Measurements from ENCODE around the gene SIX2.

The SIX2 gene

GRCh38 chr2:45000921-45001868 lies 8.1 kb downstream of the SIX2 start:
- no peak for DNase-seq

DNA sequence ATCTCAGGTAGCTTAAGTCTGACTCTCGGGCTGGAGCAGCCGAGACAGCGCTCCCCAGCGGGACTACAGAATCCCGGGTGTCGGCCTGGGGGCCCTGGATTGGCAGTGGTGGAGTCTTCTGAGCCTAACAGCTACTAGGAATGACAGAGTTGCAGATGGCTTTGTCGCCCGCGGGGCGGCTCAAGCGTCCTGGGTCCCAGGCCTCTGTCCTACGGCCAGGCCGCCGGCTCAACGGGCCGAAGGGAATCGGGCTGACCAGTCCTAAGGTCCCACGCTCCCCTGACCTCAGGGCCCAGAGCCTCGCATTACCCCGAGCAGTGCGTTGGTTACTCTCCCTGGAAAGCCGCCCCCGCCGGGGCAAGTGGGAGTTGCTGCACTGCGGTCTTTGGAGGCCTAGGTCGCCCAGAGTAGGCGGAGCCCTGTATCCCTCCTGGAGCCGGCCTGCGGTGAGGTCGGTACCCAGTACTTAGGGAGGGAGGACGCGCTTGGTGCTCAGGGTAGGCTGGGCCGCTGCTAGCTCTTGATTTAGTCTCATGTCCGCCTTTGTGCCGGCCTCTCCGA lies 8.8 kb downstream of the SIX2 start:
- DNase-seq = no peak

GRCh38 chr2:44999540-44999939 lies 9.7 kb downstream of the SIX2 start:
- no peak for DNase-seq

DNA sequence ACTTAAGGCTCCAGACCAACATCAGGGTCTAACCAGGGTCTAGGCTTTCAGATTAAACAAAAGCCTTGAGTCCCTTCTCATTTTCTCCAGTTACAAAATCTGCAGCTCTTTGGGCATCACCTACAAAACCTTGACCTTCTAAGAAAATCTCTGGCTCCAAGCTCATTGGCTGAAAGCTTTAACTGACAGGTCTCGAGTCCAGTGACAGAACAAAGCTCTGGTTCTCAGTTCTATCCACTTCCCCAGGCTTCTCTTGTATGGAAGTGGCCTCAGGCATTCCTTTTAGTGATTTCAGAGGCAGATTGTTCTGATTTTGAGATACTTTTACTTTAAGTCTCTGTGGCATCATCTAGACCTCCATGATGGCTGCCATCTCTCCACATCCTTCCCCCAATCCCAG lies 11.3 kb downstream of the SIX2 start:
- DNase-seq = no peak

DNA sequence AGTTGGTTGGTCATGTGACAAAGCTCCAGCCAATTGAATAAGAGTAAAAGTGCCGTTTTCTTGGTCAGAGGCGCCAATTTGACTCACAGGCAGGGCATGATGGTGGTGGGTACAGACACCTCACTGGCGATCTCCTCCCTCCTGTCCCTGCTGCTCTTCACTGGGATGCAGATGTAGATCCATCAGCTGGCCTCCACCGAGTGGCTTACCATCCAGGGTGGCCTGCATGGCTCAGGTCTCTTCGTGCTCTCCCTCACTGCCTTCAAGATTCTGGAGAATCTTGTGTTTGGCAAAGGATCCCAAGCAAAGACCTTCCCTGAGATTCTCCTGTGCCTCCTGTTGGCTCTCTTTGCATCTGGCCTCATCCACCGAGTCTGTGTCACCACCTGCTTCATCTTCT lies 12.9 kb downstream of the SIX2 start:
- DNase-seq = no peak

- DNase-seq = no peak
These were observed 14.9 kb downstream of the SIX2 start for GRCh38 chr2:44994377-44994776.

DNA sequence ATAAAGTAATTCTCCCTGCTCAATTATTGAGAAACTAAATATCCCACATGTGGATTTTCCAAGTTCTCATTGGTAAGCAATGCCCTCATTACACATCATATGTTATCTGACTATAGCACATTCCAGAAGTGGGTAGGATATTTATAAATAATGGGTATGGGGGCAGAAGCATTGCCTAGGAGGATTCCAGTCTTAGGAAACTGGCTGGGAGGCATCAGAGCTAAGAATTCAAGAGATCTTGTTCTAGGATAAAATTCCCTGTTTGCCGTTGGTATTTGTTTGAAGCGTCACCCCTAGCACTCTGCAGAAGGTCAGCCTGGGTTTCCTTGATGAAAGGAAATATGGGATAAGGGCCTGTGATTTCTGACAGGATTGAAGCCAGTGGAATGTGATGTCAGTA lies 20.1 kb downstream of the SIX2 start:
- no peak for DNase-seq

GRCh38 chr2:44983836-44984604 lies 25.2 kb downstream of the SIX2 start:
- DNase-seq = no peak

- DNase-seq = peak; percentile 57
These were observed 27.5 kb downstream of the SIX2 start for GRCh38 chr2:44981714-44982108.

DNA sequence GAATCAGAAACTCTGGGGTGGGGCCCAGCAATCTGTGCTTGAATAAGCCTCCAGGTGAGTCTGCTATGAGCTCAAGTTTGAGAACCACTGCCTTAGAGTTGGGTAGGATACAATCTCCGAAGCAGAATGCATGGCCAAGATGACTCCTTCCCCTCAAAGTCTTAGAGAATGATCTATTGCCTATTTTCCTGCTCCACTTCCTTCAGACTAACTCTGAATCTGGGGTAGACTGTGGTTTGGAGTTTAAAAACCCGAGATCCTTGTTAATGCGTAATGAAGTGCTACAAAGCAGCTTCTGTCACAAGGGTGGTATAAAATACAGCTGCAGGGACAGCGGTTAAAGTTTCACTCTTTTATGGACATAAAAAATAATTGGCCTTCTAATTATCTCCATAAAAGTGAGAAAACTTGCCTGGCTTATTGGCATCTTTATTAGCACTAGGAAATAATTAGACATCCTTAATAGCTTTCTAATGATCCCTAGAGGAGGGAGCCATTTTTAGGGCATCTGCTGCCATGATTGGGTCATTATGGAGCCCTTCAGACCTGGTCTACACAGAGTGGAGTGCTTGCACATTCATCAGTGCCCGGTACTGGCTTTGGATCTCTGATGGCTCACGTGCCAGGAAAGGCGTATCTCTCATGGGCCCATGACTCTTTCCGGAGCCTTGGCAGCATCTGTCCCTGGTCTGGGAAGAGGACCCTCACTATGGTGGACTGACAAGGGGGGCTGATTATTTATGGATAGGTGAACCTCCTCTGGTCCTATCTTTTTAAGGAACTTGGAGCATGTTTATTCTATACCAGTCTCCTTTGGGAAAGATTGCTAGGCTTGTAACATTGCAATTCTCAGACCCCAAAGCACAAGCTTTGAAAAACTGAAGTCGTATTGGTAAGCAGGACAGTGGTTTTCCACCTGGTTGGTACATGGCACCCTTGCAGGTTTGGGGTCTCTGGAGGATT lies 28.2 kb downstream of the SIX2 start:
- DNase-seq = no peak

- no peak for DNase-seq
These were observed 29.7 kb downstream of the SIX2 start for GRCh38 chr2:44979581-44979980.

DNA sequence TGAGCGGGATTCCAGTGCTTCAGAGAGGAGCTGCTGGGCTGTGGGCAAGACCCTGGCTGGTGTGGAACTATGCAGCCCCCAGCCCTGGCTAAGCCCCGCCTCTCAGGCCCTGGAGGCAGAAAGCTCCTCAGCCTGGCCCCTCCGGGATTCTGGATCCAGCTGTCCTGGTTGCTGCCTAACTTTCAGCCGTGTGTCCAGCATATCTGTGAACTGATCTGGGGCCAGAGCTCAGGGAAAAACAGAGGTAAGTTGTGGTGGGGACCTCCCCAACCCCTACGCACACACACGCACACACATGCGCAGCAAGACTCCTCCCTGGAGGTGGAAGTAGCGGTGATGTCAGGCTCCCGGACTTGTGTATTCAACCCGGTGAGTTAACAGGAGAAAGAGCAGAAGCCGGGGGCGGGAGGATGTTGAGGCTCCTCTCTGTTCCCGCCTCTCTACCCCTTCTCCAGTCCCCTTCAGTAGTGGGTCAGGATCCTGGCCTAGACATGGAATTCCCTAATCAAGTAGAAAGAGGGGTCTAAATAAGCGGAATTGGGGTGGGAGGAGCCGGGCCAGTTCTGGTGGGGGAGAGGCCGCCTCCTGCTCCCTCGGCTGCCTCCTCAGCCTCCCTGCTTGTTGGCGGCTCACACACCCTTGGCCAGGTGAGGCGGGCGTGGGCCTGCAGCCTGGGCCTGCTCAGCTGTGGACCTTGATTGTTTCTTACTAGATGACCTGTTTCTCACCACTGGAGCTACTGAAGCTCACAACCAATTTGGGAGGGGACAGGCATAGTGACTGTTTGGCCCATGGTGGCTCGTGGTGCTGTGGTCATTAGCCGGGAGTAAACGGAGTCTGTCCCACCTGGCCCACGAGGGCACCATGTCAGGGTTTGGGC lies 33.4 kb downstream of the SIX2 start:
- no peak for DNase-seq

DNA sequence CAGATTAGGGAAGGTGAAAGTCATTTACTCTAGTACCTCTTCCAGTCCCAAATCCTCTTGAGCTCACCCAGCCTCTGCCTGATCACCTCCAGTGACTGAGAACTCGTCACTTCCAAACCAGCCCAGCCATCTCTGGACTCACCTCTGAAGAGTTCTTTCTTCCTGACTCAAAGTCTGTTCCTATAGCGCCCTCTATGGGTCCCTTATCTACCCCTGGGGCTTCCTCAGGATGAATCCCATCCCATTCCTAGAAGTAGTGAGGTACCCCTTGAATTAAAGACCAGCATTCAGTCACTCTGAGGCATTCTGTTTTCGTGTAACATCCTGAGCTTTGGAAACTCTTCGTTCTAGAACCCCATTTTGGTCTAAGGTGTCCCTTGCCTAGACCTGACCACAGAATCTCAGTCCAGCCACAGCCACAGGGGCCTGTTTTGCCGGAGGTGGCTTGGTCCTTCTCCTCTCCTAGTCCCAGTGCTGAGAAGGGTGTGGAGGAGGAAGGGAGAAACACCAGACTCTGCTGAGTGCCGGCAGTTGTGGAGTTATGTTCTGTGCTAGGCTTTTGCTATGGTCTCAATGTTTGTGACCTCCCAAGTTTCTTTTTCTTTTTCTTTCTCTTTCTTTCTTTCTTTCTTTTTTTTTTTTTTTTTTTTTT lies 35.1 kb downstream of the SIX2 start:
- peak; percentile 62 for DNase-seq

- DNase-seq = peak; percentile 21
These were observed 36.3 kb downstream of the SIX2 start for GRCh38 chr2:44972771-44973535.

- DNase-seq = no peak
These were observed 38.3 kb downstream of the SIX2 start for GRCh38 chr2:44970846-44971450.

DNA sequence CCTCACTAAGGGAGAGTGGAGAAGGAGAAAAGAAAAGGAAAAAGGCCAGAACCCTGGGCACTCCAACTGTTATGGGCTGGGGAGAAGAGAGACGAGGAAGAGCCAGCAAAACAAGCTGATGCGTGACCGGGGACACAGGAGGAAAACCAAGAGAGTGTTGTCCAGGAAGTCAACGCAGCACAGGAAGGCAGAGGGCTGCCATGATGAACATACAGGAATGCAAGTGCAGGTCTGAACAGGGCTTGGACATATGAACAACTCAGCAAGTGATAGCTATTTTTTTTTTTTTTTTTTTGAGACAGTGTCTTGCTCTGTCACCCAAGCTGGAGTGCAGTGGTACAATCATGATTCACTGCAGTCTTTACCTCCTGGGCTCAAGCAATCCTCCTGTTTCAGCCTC lies 39.3 kb downstream of the SIX2 start:
- no peak for DNase-seq

DNA sequence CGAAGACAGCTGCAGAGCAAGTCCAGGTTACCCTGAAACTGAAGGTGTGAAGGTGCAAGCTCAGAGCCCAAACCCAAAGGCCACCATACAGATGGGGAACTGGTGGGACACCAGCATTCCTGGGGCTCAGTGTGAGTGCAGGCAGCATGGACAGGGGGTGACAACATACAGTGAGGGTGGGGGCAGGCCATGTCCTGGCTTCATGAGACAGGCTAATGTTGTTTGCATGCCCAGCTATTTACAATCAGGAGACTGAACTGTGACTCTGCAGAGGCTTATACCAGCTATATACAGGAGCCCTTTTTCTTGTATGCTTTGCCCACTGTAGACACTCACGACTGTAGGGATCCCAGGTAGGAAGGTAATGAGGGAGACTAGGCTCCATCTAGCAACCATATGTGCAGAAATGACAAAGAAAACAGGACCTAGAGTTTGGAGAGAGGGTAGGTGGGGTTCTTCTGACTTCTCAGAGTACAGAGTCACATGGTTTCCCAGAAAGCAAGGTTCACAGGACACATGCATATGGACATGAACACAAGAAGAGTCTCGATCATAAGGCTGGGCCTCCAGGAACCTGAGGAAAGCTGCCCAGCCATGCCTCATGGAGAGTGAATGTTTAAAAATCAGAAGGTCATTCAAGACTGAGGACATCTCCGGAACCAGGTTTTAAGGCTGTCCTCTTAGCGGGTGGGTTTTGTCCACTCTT lies 41.4 kb downstream of the SIX2 start:
- DNase-seq = no peak

GRCh38 chr2:44967056-44967455 lies 42.2 kb downstream of the SIX2 start:
- no peak for DNase-seq

DNA sequence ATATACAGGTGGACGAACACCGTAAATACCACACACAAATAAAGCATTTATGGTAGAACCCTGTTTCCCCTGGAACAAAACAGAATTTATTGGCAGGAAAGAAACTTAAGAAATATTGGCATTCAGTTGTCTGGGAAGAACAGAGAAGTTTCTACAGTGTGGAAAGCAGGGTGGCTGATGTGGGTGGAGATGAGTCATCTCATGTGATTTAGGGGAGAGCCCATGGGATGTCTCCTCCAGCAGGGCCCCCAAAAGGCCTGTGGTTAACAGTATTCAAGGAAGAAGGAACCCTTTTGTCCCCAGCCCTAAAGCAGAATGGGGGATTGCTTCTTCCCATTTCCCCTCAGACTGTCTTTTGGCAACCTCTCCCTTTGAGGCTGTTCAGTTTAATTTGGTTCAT lies 43.6 kb downstream of the SIX2 start:
- no peak for DNase-seq

Data from NCI-H1092 (cell line).